Measurements from ENCODE around the gene CUL3.

The CUL3 gene

DNA sequence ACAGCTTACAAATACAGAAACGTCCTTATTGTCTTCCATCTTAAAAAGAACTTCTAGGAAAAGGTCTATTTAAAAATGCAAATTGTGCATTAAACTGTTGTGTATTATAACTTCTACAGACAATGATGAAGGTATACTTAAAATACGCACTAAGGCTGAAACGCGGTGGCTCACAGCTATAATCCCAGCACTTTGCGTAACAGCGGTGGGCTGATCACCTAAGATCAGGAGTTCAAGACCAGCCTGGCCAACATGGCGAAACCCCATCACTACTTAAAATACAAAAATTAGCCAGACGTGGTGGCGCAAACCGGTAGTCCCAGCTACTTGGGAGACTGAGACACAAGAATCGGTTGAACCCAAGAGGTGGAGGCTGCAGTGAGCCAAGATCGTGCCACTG is 4.9 kb downstream of the CUL3 start:
- no peak for DNase-seq (ENCODE audit: low read depth)

DNA sequence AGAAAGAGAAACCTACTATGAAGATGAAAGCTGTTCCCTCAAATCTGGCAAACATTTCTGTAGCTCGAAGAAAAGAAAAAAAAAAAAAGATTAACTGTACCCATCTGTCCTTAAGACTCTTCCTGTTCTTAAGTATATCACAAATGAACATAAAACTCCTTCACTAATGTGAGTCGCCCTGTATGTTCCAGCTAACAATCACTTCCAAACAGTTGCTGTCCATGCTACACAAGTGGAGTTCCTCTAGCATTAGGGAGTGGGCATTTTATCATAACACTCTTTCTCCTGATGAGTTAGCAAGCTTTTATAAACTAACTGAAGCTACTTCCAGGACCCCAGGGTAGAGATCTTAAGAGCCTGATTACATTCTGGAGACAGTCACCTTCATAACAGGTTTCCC is 5.8 kb downstream of the CUL3 start:
- DNase-seq (ENCODE audit: low read depth): no peak

DNA sequence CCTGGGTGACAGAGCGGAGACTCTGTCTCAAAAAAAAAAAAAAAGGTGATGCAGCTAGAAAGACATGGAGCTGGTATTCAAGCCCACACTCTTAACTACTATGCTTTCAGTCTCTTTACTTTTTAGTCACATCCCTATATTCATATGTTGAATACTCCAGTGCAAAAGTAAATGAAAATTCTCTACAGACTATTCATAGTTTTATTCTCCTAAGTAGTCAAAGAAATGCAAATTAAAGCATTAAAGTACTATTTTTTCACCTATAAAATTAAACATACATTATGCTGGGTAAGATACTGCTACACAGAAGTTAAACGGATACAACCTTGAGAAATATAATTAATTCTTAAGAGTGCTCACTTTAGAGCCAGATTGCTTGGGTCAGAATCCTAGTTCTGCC is 7.6 kb downstream of the CUL3 start:
- no peak for DNase-seq (ENCODE audit: low read depth)

DNA sequence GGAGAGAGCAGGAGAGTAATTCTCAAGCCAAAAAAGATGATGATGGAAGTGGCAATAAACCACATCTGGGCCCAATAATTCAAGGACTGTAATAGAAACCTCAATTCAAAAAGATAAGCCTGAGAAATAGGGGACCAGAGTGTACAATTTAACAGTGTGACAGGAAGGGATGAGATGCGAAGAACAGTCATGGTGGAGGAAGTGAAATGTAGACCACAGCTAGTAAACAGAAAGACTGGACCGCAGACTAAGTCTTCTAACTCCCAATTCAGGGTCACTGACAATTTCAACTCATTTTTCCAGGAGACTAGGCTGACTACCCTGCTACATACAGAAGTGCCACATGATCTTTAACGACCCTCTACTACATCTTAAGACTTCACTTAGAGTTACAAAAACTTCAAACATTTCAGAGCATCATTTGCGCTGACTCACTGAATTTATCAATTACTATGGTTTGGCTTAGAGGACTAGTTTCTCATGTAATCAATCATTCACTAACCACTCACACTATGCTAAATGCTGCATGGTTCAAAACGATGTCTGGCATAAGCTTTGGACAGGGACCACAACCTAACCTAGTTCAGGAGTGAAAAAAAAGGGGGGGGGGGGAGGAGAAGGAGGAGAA is 9.0 kb downstream of the CUL3 start:
- no peak for DNase-seq (ENCODE audit: low read depth)

DNA sequence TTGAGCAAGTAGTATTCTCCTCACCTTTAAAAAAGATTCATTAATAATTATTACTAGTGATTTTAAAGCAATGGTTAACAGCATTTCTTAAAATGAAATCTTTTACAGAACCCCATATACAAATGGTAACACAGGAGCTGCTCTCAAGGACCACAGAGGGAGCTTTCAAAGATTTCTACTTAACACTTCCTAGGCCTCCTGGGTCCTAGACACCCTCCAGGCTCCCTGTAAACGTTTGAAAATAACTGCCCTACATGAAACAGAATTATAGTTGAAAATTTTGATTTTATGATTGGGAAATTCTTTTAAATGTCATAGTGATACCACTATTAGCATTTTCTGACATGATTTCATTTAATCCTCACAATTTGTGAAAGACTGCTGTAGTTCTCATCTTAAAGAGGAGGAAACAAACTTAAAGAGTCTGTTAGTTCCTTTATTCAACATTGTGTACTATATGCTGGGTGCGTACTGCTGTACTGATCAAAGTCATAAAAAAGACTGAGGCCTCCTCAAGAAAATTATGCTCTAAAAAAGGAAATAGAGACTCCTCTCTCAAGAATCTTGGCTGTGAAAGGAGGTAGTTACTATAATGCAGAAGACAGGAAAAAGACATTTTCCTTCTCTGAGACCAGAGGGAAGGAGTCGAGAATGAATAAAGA is 10.6 kb downstream of the CUL3 start:
- no peak for DNase-seq (ENCODE audit: low read depth)

DNA sequence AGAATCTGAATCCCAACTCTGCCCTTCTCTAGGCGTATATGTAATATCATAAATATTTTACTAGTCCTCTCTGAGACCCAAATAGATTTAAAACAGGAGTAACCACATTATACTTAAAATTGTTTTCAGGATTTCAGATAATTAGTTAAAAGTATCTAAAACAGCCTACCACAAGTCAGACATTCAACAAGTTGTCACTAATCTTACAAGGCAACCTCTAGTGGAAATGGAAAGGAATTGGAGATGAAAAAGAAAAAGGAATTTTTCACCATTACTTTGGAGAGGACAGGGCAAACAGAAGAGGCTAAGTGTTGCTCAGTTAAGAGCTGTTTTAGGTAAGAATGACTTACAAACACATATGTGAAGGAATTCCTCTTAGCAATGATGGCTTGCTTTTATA is 11.4 kb downstream of the CUL3 start:
- DNase-seq (ENCODE audit: low read depth): no peak

DNA sequence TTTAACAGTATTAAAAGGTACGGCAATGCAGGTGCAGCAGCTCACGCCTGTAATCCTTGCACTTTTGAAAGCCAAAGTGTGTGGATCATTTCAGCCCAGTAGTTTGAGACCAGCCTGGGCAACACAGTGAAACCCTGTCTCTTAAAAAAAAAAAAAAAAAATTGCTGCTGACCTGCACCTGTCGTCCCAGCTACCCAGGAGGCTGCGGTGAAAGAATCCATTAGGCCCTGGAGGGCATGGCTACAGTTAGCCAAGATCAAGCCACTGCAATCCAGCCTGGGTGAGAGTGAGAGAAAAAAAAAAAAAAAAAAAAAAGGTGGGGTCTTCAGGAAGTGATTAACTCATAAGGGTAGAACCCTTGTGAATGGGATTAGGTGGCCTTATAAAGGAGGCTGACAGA is 12.8 kb downstream of the CUL3 start:
- no peak for DNase-seq (ENCODE audit: low read depth)

DNA sequence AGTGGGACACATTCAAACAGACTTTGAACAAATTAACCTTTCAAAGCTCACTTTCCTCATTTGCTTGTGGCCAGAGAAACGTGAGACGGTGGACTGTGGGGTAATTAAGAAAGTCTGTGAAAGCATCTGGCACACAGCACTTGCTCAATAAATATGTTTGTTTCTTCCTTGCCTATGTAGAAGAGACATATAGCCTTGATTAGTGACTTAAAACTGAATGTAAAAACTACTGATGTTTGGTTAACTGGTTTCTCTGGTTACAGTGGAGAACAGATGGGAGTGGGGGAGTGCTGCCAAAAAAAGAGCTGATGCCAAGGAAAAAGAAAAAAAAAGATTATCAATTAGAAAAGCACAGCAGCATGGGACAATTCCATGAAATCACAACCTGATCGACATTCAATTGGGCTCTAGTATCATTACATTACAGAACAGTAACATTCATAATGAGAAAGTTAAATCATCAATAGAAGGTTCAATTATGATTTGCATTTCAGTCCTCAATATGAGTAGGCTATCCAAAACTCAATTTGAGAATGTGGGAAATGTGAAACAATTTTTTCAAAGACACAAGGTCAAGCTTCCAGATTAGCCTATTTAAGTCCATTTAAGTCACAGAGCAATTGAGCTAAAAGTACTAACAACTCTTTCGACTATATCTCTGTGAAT is 14.7 kb downstream of the CUL3 start:
- peak; percentile 91 for DNase-seq (ENCODE audit: low read depth)

DNA sequence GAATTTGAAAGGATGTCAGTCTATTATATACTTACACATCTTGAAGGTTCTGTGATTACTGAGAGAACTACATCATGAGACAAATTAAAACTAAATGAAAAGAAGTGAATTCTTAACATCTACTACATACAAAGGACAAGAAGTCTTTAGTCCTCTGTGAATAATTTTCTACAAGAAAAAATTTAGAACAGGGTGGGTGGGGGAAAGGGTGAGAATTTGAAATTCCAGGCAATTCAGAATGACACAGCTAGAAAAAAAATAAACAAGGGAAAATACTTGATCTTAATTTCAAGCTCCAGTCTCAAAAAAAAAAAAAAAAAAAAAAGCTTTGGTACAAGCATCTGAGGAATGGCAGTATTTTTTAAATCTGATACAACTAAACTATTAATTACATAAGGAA is 15.5 kb downstream of the CUL3 start:
- DNase-seq (ENCODE audit: low read depth): peak; percentile 48

DNA sequence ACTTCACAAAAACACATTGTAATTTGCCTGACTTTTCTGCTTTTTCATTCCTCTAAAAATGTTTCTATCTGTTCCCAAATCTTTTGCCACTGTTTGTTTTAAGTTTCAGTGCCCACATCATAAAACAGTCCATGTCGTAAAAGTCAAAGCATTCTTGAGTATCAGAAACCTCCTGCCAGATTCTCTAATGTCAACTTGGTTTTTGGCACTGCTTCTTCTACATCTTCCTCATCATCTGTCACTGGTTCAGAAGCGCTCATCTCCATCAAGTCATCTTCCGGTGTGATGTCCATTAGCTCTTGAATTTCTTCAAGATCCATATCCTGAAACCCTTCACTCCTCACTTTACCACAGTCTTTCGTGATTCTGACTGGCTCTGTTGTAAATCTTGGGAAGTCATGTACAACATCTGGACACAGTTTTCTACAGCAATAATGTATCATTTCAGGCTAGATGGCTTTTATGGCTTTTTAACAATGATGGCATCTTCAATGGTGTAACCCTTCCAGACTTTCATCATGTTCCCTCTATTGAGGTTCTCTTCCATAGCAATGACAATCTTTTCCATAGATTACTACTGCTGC is 19.6 kb downstream of the CUL3 start:
- DNase-seq (ENCODE audit: low read depth): no peak

DNA sequence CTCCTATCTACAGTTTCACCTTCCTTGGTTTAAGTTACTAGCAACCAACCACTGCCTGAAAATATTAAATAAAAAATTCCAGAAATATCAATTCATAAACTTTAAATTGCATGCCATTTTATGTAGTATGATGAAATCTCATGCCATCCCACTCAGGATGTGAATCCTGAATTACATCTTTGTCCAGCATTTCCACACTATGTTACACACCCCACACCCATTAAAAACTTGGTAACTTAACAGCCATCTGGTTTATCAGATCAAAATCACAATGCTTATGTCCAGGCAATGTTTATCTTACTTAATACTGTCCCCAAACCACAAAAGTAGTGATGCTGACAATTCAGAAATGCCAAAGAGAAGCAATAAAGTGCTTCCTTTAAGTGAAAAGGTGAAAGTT is 21.6 kb downstream of the CUL3 start:
- peak; percentile 38 for DNase-seq (ENCODE audit: low read depth)

DNA sequence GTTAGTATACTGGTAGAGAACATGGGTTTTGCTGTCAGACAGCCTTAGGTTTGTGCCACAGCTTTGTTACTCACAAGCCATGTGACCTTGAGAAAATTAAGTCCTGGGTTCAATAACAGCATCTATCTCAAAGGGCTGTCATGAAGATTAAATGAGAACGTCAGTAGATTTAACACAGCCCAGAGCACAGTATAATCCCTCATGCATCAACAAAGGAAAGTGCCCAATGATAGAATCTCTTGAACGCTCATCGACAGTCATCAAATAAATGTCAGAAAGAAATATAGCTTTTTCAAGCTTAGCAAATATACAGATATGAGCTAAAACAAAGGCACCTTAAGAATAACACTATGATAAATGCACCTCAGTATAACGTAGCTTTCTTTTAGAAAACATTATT is 22.3 kb downstream of the CUL3 start:
- DNase-seq (ENCODE audit: low read depth): no peak

DNA sequence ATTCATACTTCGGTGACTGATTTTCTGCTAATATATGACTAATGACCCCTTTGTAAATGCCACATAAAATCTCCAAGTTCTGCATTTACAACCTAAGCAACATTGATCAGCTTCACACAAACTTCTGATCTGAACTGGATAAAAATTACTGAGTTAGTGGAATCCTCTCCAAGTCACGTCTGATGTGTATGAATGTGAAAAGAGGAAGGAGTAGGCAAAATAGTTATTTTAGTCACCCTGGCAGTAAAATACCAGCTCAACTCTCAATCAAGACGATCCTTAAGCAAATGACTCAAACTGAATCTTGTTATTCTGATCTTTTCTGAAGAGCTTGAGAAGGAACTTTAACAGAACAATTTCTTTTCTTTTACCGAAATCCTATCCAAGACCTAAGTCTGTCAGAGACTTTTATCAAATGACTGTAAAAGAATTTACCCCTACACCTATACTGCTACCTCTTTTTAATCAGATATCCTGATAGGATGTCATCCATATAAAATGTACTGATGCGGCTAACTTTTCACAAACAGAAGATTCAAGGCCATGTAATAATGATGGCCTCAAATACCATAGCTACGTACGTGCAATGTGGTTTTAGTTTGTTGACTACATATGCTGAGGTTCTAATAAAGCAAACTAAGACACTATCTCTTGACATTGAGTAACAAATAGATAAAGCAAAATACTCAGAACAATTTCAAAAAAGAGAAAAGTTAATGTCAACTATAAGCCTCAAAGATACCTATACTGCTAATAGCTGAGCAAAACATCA is 23.7 kb downstream of the CUL3 start:
- no peak for DNase-seq (ENCODE audit: low read depth)

DNA sequence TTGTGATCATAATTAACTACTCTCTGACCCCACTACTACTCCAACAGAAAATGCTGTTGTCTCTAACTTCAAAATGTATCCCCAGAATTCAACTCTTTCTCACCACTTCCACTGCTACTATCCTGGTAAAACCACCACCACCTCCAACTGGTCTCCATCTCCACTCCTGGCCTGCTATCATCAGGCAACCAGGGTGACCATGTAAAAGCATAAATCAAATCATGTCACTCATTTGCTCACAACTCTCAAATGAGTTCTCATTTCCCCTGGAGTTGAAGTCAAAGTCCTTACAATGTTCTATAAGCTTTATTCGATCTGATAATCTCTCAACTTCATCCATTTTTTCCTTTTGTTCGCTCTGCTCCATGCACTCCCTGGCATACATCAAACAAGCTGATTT is 24.6 kb downstream of the CUL3 start:
- DNase-seq (ENCODE audit: low read depth): no peak

DNA sequence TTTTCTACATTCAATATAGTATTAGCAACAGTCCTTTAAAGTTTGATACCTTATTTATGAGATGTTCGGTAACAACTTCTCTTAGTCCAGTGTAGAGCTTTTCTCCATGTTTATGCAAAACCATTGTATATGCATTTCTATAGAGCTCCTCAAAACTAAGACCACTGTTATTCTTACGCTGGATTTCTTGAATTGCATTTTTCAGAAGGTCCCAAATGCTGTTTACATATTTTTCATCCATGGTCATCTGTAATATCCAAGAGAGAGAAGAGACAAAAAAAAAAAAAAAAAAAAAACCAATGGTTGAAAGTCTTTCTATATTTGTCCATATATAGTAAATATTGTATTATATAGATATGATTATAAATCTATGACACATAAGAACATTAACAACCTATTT is 27.6 kb downstream of the CUL3 start:
- DNase-seq (ENCODE audit: low read depth): no peak

DNA sequence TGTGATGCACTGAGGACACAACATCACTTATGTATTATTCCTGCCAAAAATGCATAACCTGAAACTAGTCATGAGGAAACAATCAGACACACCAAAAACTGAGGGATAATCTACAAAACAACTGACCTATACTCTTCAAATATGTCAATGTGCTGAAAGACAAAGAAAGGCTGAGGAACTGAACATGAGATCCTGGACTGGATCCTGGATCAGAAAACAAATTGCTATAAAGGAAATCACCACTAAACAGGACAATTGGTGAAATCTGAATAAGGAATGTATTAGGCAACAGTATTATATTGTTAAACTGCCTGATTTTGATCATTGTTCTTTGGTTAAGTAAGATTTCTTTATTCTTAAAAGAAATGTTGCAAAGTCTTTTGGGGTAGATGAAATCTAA is 28.8 kb downstream of the CUL3 start:
- DNase-seq (ENCODE audit: low read depth): peak; percentile 21

DNA sequence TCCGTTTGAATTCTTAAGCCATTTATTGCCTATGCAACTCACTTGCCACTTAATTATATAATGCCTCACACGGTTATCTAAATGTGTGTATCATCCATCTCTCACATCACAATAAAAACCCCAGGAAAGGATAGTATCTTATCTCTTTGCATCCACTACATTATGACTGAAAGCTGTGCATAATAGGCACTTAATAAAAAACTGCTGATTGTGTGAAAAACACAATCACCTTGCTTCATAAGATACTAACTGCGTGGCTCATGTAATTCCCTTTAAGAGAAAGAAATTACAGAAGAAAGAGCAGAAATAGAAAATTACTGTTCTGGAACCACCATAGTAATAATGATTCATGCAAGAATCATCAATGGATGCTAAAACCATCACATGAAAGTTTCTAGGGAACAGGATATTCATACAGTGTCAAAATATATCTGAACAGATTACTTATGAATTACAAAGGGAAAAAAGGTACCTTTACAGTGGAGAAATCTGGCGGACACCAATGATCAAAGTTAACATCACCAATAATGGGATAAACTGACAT is 29.3 kb downstream of the CUL3 start:
- DNase-seq (ENCODE audit: low read depth): no peak

DNA sequence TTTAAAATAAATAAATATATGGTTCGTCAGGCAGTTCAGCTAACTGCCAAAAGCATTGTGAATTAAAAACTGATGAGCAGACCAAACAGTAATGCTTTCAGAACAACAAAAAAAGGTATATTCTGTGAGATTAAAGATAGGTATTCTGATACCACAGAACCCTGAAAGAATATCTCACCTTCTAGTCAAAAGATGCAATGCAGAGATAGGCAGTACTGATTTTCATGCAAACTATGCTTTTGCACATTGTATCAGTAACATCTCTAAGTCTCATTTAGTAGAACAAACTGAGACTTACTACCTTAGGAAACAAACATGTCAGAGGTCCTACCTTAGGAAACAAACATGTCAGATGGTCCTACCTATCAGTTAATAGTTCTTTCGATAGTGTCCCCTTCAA is 32.4 kb downstream of the CUL3 start:
- DNase-seq (ENCODE audit: low read depth): no peak

DNA sequence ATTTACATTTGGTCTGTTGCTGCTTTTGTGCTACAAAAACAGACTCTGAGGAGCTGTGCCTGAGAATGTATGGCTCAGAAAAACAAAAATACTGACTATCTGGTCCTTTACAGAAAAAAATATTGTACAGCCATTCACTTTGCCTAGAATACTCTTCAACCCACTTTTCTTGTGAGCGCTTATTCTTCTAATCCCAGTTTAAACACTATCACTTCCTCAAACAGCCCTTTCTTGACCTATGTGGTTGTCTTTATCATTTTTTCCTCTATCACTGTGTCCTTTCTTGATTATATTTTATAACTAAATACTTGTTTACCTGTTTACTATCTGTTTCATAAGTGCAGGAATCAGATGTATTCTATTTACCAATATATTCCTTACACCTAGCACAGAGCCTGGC is 33.5 kb downstream of the CUL3 start:
- no peak for DNase-seq (ENCODE audit: low read depth)

DNA sequence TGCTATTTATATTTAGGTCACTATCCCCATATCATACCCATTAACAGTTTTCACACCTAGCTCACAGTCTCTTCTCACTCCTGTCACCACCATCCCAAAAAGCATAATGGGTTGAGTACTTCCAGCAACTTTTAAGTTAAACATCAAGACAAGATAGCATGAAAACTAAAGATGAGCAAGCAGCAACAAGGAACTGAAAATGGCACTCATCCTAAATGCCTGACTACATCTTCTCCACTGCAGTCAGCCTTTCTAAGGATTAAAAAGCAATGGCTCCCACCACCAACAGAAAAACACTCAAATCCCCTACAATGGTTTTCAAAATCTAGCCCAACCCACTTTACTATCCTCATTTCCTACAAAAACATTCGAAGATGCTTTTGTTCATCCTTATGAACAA is 38.2 kb downstream of the CUL3 start:
- no peak for DNase-seq (ENCODE audit: low read depth)

DNA sequence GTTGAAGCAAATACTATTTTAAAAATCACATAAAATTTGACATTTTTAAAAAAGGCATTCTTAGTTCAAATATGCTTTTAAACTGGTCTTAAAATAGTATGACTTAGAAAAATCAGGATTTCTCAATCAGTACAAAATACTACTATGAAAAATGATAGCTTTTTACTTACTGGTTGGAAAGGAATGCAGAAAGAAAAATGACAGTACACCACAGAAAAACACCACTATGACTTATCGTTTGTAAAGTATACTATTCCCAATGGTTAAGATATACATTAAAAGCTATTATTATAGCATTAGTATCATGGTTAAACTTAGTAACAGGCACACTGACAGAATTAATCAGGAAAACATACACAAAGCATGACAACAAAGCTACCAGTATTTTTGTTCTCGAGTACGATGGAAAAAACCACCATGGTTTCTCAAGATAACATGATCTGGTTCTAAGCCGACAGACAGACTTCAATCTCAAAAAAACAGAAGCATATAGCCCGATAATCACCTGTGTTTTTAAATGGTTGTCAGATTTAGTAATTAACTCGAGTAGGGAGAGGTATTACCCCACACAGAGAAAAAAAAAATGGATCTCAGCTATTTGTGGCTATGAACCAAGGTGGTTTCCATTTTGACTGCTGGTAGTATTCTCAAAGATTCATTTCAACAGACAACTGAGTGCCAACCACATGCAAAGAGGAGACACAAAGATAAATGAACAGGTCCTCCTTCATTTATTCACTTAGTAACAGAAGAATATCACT is 39.1 kb downstream of the CUL3 start:
- peak; percentile 54 for DNase-seq (ENCODE audit: low read depth)

DNA sequence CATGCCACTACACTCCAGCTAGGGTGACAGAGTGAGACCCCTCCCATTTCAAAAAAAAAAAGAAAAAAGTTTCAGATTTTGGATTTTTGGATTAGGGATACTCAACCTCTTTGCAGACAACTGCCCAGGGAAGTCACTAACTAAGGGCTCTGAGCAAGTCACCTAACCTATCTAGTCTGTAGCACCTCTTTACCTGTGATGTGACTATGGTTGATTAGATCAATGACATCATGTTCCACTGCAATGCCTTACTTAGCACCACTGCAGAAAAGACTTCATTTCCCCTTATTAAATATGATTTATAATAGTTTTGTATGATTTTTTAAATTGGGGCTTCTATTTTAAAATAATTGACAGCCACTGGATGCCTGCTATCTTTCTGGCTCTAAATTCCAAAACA is 41.2 kb downstream of the CUL3 start:
- DNase-seq (ENCODE audit: low read depth): no peak

All from fibroblast of gingiva (primary cell).